Activated naive CD4-positive, alpha-beta T cell (primary cell): ENCODE results near the gene COPS3.
A peak's percentile ranks its signal among the peaks of the same experiment; 100 is the strongest.

Experiments used
- DNase-seq, 4 experiments: peaks; one replicate each; lab custom pipeline; 2025; lab: John Stamatoyannopoulos, UW

Gene COPS3

DNA sequence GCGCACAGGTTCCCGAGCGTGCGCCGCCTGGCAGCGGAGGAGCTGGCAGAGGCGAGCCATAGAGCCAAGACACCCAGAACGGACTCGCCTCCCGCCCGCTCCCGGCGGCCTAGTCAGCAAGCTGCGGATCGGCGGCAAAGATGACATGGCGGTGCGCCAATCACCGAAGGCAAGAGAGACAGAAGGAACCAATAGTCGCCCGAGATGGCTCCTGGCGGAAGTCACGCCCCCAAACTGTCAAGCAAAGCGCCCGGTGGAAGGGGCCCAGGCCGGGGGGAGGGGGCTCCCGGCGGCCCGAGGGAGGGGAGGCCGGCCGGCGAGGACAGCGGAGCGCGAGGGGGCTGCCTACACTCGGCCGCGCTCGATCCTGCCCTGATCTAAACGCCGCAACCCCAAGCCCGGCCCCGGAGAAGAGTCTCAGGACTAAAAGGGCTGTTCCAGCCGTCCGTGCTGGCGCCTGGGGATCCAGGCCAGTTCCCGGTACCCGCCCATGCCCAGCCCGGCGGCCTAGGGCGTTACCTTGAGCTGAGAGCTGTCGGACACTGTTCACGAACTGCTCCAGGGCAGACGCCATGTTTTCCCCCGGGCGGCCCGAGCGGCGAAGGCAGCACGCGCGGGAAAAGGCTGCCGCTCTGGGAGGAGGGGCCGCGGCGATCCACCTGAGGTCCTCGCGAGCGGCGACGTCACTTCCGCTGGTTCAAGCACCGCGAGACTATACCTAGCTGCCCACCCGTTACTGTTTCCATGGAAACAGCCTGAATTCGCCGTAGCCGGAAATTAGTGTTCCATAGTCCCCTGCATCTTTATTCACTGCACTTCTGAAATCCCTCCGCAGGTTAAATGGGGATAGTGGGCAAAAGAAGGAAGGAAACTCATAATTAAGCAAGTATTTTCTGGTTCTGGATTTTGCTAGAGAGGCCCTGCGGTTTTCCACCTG lies at the start of gene COPS3:
TSS of gene COPS3 (minus strand) at position 634 of the 937 bp plus-strand sequence. CDS start at position 574, 60 bp downstream.
- DNase-seq = peak; percentile 86 to 93 (median 89)

DNA sequence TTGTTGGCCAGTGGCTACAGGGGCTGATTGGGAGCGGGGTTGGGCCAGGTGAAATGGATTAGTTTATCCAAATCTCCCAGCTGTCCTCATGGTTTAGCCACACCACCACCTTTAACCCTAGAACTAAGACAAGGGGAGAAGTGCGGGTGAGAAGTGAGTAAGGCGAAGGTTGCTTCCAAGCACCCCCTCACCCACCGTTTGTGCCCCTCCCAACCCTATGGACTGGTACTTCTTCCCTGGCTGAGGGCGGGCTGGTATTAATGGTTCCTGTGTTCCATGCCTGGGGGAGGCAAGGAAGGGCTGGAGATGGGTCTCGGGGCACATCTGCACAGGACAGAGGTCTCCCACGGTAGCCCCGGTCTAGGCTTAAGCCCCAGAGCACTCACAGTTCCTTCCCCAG lies 47.2 kb upstream of the COPS3 start:
- no peak for DNase-seq

DNA sequence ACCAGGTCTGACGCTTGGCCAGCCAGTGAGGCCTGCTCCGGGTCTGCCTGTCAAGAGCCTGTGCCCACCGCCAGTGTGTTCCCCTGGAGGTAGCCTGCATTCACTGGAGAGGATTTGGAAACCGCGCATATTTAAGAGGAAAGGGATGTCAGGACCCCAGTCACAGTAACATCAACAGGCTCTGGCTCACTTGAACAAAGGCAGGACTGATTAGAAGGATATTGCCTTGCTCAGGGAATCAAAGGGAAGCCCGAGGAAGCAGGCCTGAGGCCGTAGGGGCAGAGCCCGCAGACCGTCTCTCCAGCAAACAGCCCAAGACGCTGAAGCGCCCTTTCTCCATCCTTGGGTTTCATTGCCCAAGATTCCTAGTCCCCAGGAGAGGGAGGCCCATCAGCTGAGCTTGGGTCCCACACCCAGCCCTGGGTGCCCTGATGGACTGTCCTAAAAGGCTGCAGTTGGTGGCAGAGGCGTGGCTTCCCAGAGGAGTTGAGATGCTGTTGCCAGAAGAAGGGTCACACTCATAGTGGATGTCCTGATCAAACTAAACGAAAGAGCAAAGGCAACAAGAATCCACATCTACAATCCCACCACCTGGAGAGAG lies 45.3 kb upstream of the COPS3 start:
- no peak for DNase-seq

DNA sequence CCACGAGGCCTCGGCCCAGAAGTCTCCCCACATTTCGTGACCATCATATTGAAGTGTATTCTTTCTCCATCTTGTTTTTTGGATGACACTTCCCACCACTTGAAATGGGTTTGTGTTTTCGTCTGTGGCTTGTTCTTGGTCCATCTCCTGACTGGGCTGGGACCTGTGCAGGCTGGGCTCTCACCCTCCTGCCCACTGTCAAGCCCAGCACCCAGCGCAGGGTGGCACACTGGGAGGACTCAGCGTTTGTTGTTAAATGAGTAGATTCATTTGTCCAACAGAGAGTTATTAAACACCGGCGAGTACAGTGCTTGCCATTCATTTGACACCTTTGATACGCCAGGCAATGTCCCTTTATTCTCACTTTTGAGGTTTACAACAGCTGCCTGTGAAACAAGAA lies 44.8 kb upstream of the COPS3 start:
- no peak for DNase-seq

DNA sequence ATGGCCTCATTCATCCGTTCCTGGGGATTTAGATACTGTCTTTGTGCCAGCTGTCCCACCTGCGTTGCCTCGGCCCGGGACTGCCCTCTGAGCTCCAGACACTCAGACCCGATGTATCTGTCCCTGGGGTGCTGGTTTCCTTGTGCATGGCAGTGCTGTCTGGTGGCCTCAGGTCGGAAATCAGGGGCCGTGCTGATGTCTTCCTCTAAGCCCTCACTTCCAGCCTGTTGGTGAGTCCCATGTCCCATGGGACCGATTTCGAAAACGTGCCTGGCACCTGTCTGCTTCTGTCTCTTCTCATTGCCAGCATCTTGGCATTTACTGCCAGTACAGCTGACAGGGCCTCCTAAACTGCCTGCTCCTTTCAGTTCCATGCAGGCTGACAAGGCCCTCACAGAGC lies 44.2 kb upstream of the COPS3 start:
- no peak for DNase-seq

DNA sequence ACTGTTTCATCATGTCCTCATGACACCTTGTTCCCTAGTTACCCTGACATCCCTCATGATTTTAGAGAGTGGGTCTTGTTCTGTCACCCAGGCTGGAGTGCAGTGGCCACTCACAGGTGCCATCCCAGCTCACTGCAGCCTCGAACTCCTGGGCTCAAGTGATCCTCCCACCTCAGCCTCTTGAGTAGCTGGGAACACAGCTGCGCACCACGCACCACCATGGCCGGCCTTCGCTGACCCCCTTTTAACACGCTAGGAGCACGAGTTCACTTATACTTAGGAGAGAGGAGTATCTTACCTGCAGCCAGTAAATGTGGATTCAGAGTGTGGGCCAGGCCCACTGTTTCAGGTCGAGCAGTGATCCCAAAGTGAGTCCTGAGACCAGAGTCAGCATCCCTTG lies 43.6 kb upstream of the COPS3 start:
- DNase-seq = no peak

DNA sequence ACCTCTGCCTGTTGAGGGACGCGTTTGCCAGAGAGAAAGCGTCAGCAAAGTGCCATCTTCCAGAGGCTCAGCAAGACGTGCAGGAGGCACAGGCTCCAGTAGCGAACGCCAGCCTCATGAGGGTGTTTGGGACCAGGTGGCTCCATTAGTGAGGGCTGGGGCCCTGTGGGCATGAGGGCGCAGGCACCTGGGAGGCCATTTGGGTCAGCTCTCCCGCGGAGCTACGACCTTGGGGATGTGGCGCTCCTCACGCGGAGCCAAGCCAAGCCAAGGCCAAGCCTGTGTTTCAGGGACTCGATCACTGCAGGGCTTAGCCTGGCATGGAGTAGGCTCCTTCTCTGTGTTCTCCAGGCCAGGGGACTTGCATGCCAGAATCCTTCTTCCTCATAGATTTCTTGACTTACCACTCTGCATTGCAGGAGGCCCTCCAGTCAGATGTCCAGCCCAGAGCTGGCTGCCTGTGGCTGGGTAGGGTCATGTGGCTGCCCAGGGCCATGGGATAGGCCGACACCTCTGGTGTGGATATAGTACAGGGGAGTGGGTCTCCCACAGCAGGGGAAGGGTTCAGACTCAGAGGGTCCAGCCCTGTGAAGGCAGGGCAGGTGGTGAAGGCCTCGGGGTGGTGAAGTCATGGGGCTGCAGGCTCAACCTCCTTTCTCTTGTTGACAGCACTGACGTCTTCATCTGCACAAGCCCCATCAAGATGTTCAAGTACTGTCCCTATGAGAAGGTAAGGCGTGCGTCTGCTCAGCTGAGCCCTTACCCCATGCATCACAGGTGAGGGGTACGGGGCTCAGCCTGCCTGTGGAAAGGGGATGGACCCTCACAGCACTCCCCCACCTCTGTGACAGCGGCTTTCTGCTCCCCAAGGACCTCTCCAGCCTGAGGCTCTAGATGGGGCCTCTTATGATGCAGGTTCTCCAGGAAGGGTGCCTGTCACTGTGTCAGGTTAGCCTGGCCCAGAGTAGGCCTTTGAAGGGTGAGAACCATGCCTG lies 41.8 kb upstream of the COPS3 start:
- DNase-seq = no peak

DNA sequence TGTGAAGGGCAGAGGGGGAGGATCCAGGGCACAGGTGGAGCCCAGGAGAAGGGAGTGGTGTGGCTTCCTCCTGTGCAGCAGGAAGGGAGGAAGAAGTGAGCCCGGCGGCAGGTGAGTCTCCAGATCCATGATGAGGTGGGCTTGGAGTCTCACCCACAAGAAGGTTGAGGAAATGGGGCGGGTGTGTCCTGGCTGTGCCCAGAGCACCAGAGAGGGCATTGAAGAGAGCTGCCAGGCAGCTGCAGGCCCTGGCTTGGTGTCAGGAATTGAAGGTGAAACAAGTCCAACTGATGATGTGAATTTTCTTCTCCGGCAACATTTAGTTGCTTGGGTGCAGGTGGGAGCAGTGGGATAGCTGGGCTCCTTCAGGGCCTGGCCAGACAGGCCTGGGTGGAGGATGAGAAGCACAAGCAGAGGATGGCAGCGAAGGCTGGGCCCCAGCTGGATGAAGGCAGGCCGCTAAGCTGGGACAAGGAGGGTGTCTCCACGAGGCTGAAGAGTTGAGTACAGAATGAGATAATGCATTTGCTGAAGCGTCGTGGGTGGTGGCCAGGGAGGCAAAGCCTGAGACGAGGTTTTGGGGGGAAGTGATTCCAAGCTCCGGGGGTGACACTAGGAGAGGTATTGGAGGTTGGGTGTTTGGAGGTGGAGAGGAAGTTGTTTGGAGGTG lies 40.4 kb upstream of the COPS3 start:
- no peak for DNase-seq

DNA sequence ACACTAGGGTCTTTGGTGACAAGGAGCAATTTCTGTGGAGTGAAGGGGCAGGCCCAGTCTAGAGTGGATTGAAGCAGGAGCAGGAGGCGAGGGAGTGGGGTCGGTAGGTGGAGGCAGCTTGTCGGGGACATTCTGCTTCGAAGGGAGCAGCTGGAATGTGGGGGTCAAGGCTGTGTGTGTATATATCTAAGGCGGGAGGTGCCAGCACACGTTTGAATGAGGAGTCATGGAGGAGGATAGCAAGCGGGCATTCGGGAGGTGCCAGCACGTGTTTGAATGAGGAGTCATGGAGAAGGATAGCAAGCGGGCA lies 39.8 kb upstream of the COPS3 start:
- DNase-seq = no peak

DNA sequence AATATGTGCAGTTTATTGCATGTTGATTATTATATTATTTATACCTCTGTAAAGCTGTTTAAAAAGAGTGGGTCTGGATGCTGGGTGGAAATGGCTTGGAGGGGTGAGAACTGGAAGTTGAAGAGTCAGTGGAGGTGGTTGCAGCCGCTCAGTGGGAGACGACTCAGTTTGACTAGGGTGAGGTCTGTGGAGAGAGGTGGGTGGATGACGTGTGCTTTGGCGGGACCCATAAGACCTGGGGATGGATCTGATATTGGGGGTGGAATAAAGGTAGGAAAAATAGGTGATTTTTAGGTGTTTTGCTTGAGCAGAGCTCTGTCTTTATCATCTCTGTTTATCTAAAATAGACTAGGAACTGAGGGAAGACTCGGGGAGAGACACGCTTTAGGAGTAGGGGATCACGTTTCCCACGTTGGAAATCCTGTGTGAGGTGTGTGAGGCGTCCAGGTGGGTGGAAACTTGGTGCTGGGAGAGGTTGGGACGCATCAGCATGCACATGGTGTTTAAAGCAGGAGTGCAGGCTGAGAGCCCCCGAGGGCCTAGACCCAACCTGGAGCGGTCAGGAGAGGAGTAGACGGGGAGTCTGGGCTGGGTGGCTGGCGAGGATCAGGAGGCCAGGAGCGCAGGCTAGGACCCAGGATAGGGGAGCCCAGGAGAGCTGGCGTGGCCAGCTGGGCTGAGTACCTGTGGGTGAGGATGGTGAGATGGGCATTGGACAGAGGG lies 39.3 kb upstream of the COPS3 start:
- no peak for DNase-seq

DNA sequence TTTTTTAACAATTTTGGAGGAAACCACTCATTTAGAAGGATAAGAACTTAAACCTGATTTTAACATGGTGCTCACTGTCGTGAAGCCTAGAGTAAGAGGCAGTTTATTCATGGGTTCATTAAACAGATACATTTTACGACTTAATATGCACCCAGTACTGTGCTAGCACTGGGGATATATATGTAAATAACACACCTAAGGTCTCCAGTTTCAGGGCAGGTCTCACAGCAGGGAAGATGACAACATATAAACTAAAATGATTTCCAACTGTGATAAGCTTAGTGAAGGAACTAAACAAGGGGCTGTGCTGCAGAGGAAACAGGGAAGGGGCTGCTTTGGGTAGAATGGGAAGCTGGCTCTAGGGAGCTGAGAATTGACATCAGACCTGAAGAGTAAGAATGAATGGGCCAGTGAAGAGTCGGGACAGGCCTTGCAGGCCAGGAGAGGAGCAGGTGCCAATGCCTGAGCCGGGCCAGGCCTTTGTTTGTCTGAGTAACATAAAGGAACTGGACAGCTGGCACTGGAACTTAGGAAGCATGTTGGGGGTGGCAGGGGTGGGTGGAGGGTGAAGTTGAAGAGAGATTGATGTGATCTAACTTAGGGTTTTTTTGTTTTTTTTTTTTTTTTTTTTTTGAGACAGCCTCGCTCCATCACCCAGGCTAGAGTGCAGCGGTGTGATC lies 34.2 kb upstream of the COPS3 start:
- no peak for DNase-seq

DNA sequence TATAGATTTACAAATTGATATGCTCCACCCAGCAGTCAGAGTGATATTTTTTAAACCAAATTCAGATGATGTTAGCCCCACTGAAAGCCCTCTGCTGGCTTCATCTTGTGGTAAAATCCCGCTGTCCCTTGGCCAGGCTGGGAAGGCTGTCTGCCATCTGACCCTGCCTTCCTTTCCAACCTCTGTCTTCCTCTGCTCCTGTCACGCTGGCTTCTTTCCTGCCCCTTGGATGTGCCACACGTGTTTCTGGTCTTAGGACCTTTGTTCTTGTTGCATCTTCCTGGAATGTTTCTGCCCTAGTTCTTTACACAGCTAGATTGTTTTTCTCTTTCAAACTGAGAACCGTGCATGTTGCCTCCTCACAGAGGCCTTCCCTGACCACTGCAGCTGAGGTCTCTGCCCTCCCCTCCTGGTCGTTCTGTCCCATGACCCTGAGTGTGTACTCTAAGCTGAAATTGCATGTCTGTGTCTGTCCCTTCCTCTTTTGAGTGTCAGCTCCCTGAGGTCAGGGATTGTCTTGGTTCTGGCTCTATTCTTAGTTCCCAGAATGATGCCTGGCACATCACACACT lies 33.5 kb upstream of the COPS3 start:
- no peak for DNase-seq

DNA sequence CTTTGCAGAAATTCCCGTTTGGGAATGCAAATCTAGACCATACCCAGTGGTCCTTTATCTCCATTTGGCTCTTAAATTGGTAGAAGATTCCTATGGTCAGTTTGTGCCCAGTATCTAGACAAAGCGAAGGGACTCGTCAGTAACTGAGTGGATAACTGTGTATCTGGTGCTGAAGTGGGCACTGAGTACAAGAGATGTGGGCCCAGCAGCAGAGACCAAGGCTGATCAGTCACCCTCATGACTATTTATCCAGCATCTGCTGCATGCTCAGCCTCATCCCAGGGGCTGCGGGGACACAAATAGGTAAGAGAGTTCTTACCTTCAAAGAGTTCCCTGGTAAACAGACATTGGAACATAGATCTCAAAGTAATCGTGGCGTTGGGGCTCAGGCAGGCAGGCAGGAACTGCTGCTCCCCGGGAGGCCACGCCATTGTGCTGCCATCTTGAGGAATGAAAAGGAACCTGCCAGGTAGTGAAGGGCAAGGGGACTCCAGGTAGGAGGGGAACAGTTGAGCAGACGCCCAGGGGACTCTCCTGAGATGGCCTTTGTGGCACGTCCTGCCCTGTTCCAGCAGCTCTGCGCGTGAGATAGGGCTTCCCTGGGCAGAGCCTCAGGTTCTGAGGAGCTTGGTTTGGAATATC lies 32.4 kb upstream of the COPS3 start:
- DNase-seq = peak in 3 of 4 experiments; percentile 45 to 63 (median 53)

DNA sequence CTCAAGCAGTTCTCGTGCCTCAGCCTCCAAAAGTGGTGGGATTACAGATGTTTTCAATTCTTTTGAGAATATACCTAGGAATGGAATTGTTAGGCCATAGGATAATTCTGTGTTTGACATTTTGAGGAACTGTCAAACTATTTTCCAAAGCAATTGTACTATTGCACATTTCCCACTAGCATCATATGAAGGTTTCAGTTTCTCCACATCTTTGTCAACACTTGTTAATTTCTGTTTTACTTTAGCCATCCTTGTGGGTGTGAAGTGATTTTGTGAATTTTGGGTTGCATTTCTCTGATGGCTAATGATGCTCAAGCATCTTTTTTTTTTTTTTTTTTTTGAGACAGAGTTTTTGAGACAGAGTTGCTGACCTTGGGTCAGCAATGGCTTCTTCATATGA lies 28.3 kb upstream of the COPS3 start:
- DNase-seq = no peak

DNA sequence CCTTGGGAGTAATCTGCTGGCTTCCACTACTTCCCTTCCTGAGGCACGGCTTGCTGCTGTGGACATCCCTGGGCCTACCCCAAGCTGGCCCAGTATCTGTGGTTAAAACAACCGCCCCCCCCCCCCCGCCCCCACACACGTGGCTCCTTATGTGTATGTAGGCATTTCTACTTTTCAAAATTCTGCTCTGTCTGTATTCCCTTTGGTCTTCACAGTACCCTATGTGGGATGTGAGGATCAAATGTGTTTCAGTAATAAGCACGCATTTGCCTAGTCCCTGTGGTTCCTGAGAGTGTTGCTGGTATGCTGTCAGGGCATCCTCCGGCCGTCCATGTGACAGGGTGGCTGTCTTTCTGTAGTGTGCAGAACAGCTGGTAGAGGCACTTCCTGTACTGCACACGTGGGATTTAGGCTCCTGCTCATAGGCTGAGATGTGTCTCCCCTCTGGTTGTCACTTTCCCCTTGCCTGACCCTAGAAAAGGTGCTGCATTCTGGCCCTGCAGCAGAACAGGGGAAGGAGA lies 24.3 kb upstream of the COPS3 start:
- peak in 2 of 4 experiments; percentile 21 to 26 for DNase-seq

DNA sequence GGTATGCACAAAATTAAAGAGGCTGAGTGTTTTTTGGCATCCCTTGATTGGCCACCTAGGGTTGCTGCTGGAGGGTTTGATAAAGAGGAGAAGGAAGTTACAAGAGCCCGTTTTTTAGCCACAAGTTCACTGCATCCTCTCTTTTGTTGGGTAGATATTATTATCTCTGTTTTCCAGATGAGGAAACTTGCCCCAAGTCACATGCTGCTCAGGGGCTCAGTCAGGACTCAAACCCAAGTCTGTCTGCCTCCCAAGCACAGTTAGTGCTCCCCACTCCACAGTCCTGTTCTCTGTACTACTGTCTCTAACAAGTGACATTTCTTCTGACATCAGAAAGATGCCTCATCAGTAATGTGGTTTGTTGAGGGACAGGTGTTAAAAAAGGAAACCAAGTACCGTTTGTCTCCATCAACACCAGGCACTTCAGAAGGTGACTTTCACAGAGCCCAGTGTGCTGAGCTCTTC lies 23.5 kb upstream of the COPS3 start:
- no peak for DNase-seq

DNA sequence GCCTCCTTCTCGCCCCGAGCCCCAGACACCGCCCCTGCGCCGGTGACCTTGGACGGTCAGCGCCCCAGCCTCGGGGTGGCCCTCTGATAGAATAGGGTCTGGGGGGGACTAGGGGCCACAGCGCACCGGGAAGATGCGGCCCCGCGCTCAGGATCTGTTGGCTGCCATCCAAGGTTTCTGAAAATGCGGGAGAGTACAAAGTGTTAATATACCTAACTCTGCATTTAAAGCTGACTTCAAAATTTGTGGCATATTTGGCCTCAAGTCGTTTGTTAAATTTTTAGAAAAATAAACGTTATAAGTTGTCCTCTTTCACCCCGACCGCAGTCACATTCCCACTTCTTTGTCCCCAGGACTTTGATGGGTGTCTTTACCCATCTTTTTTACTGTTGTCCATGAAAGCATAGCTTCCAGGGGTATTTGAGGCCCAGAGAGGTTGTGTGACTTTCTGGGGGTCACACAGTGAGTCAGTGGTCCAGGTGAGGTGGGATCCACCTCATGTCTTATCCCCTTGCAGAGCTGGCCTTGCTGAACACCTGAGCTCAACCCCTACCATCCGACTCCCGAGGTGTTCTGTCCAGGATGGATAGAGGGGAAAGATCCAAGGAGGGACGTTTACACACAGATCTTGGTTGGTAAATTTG lies 22.9 kb upstream of the COPS3 start:
- DNase-seq = no peak

DNA sequence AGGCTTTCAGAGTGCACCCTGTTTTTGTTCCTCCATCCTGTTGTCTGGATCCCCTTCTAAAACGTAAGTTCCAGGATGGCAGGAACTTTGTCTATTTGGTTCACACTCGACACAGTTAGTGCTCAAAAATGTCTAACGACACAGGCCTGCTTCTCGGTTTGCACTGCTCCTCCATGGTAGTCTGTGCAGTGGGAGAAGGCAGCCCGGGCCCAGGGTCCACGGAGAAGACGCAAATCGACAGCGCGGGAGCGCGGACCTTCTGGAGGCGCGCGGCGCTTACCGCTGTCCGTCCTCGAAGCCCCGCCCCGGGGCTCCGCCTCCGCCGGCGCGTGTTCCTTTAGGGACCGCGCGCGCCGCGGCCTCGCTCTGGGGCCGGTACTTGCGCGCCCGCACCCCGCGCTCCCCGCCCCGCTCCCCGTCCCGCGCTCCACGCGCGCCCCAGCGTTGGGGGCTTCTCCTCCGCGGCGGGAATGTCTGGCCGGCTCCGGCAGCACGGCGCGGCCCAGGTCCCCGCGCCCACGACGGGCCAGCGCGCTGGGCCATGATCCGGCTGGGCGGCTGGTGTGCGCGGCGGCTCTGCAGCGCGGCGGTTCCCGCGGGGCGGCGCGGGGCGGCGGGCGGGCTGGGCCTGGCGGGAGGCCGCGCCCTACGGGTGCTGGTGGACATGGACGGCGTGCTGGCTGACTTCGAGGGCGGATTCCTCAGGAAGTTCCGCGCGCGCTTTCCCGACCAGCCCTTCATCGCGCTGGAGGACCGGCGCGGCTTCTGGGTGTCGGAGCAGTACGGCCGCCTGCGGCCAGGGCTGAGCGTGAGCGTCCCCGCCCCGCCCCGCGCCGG lies 22.2 kb upstream of the COPS3 start, which contains the start of gene NT5M:
TSS of gene NT5M (plus strand) at position 364 of the 837 bp plus-strand sequence. CDS start at position 542, 178 bp downstream.
- peak in 3 of 4 experiments; percentile 23 to 52 (median 32) for DNase-seq
